IMR-90 (cell line): ENCODE data around the gene CPXM2. TPM values are rescaled to one million over a fixed set of nuclear protein-coding genes. Genes with fewer than 3 reads are reported as not detected.

Source experiments
- ATAC-seq: fragments of 200-7000 bp; cut with Tn5 transposase; 2 replicates; pipeline ENCODE4 v1.9.1; 2020; ENCODE audit warnings: low read depth, mild to moderate bottlenecking, moderate library complexity
- BruUV-seq: library from RNA; stranded (reverse); fragments of 400-500 nt; replicated peaks from 2 replicates; lab custom pipeline; 2021; lab: Mats Ljungman, UMichigan
- CTCF ChIA-PET: fragments of 300-600 bp; formaldehyde crosslinking; extraction: SDS; loops from one replicate; lab custom pipeline; 2021; ENCODE audit warnings: antibody characterized with exemption; lab: Yijun Ruan, JAX
- POLR2A ChIA-PET: fragments of 300-600 bp; sonication (Branson Sonifier 250); formaldehyde crosslinking; loops from one replicate; lab custom pipeline; 2022; ENCODE audit warnings: antibody characterized with exemption; ENCODE audit not compliant: unreplicated experiment; lab: Charles Lee
- DNase-seq: peaks from one replicate; pipeline ENCODE4 v3.0.0; 2013
- H2AFZ ChIP-seq: replicated peaks from 2 replicates; pipeline ENCODE3; 2013; ENCODE audit warnings: low read length, mild to moderate bottlenecking; ENCODE audit not compliant: poor library complexity
- H2AK5ac ChIP-seq: 2 replicates; pipeline ENCODE4 v1.6.1; 2013; ENCODE audit warnings: low read depth, low read length, inconsistent platforms
- H2AK9ac ChIP-seq: replicated peaks from 2 replicates; pipeline ENCODE3; 2013; ENCODE audit warnings: mild to moderate bottlenecking, low read depth, low read length, moderate library complexity; ENCODE audit not compliant: poor library complexity
- H2BK120ac ChIP-seq: 2 replicates; pipeline ENCODE4 v1.6.1; 2013; ENCODE audit warnings: low read depth, low read length, inconsistent platforms
- H2BK15ac ChIP-seq: 3 replicates; pipeline ENCODE4 v1.6.1; 2013; ENCODE audit warnings: low read depth, low read length, inconsistent platforms
- H2BK20ac ChIP-seq: 2 replicates; pipeline ENCODE4 v1.6.1; 2013; ENCODE audit warnings: low read depth, mild to moderate bottlenecking, inconsistent platforms, low read length, moderate library complexity
- H2BK5ac ChIP-seq: 2 replicates; pipeline ENCODE4 v1.6.1; 2013; ENCODE audit warnings: mild to moderate bottlenecking, low read depth, low read length, inconsistent platforms; ENCODE audit not compliant: poor library complexity, severe bottlenecking
- H3K14ac ChIP-seq: replicated peaks from 2 replicates; pipeline ENCODE4 v1.6.1; 2013; ENCODE audit warnings: low read depth, low read length, inconsistent platforms
- H3K18ac ChIP-seq: 2 replicates; pipeline ENCODE4 v1.6.1; 2013; ENCODE audit warnings: low read depth, low read length, control low read depth
- H3K23ac ChIP-seq: 2 replicates; pipeline ENCODE4 v1.6.1; 2013; ENCODE audit warnings: low read depth, low read length, inconsistent platforms
- H3K27ac ChIP-seq: 2 replicates; pipeline ENCODE4 v1.5.1; 2013; ENCODE audit warnings: mild to moderate bottlenecking, control low read depth, low read length; ENCODE audit not compliant: insufficient read depth
- H3K27me3 ChIP-seq: 2 replicates; pipeline ENCODE4 v1.6.1; 2013; ENCODE audit warnings: low read length; ENCODE audit not compliant: control insufficient read depth, insufficient read depth
- H3K36me3 ChIP-seq: 2 replicates; pipeline ENCODE4 v1.6.1; 2013; ENCODE audit warnings: low read length, mixed read lengths; ENCODE audit not compliant: control insufficient read depth, insufficient read depth
- H3K4ac ChIP-seq: 2 replicates; pipeline ENCODE4 v1.6.1; 2013; ENCODE audit warnings: low read depth, low read length, inconsistent platforms
- H3K4me1 ChIP-seq: 2 replicates; pipeline ENCODE4 v1.6.1; 2013; ENCODE audit warnings: low read length, mixed read lengths; ENCODE audit not compliant: control insufficient read depth, insufficient read depth
- H3K4me2 ChIP-seq: 2 replicates; pipeline ENCODE4 v1.6.1; 2013; ENCODE audit warnings: low read depth, mild to moderate bottlenecking, control low read depth, low read length, moderate library complexity
- H3K4me3 ChIP-seq: 2 replicates; pipeline ENCODE4 v1.5.1; 2013; ENCODE audit warnings: low read depth, mild to moderate bottlenecking, control low read depth, low read length, moderate library complexity; ENCODE audit not compliant: insufficient read depth
- H3K56ac ChIP-seq: 2 replicates; pipeline ENCODE4 v1.6.1; 2013; ENCODE audit warnings: low read length, inconsistent platforms; ENCODE audit not compliant: insufficient read depth; ENCODE audit errors: extremely low read depth
- H3K79me1 ChIP-seq, 2 experiments: 2 replicates each; pipeline ENCODE4 v1.6.1; 2013; ENCODE audit warnings: low read length in 2 of 2, inconsistent platforms in 1 of 2, low read depth in 1 of 2
- H3K9ac ChIP-seq: 2 replicates; pipeline ENCODE4 v1.6.1; 2013; ENCODE audit warnings: low read depth, low read length, control low read depth
- H3K9me1 ChIP-seq: 2 replicates; pipeline ENCODE4 v1.6.1; 2013; ENCODE audit warnings: low read length, inconsistent platforms; ENCODE audit not compliant: insufficient read depth
- H3K9me3 ChIP-seq: 2 replicates; pipeline ENCODE4 v1.6.1; 2013; ENCODE audit warnings: low read length; ENCODE audit not compliant: control insufficient read depth, insufficient read depth
- H4K20me1 ChIP-seq: 2 replicates; pipeline ENCODE4 v1.6.1; 2013; ENCODE audit warnings: low read length, inconsistent platforms; ENCODE audit not compliant: insufficient read depth
- H4K5ac ChIP-seq: 2 replicates; pipeline ENCODE4 v1.6.1; 2013; ENCODE audit warnings: mild to moderate bottlenecking, low read depth, low read length, control low read depth
- H4K8ac ChIP-seq, 2 experiments: 2 replicates each; pipeline ENCODE4 v1.6.1; 2013; ENCODE audit warnings: low read depth in 2 of 2, low read length in 2 of 2, control low read depth in 1 of 2, inconsistent platforms in 1 of 2
- H4K91ac ChIP-seq: 2 replicates; pipeline ENCODE4 v1.6.1; 2013; ENCODE audit warnings: low read depth, low read length, inconsistent platforms; ENCODE audit not compliant: insufficient read depth
- CHD1 ChIP-seq: IDR thresholded peaks from 2 replicates; pipeline ENCODE4 v1.6.1; 2012; ENCODE audit warnings: low read depth, low read length, improper control_type of control experiment
- NFE2L2 ChIP-seq: fragments of 150-350 bp; IDR thresholded peaks from 2 replicates; pipeline ENCODE4 v1.6.1; 2016; ENCODE audit warnings: low read depth, mild to moderate bottlenecking, low read length
- POLR2A ChIP-seq: IDR thresholded peaks from 2 replicates; pipeline ENCODE4 v1.6.1; 2012; ENCODE audit warnings: mild to moderate bottlenecking, low read depth, low read length
- RFX5 ChIP-seq: IDR thresholded peaks from 2 replicates; pipeline ENCODE4 v1.8.0; 2012; ENCODE audit warnings: low read depth, mild to moderate bottlenecking, low read length, moderate library complexity
- SMC3 ChIP-seq: fragments of 150-350 bp; IDR thresholded peaks from 2 replicates; pipeline ENCODE4 v1.6.1; 2016; ENCODE audit warnings: low read depth, mild to moderate bottlenecking, antibody characterized with exemption, low read length, moderate library complexity
- WGBS, 2 experiments: methylation state at CpG; one replicate each; pipeline versions ENCODE4 v1.1.5 to v1.1.7; 2013; ENCODE audit warnings: missing lambda C conversion rate in 2 of 2; ENCODE audit not compliant: insufficient read length in 1 of 2; ENCODE audit errors: extremely low coverage in 2 of 2; 5-methylcytosine and 5-hydroxymethylcytosine counted together
- dilution Hi-C: fragments of 300-500 bp; cut with HindIII; formaldehyde crosslinking; loops from one replicate; pipeline ENCODE4 v1.14.3; 2018; ENCODE audit warnings: low sequenced_read_pairs; ENCODE audit not compliant: unreplicated experiment
- in situ Hi-C: fragments of 300-500 bp; cut with MboI; formaldehyde crosslinking; loops from 3 replicates; pipeline ENCODE4 v1.14.3; 2019; ENCODE audit warnings: low sequenced_read_pairs, inconsistent platforms, mixed read lengths
- intact Hi-C: fragments of 100-400 bp; cut with micrococcal nuclease; formaldehyde crosslinking; loops from 2 replicates; pipeline ENCODE4 v1.10.0; 2022
- polyA plus RNA-seq, 3 experiments: library from polyadenylated mRNA; depleted of rRNA; stranded (reverse); fragments of >200 nt; gene quantifications; 2 replicates each; pipeline ENCODE4 v1.2.3, GENCODE V29; 2012; ENCODE audit warnings: low replicate concordance in 1 of 3
- total RNA-seq: library from RNA; depleted of rRNA; stranded (reverse); fragments of >200 nt; gene quantifications from 2 replicates; pipeline ENCODE4 v1.2.3, GENCODE V29; 2012
- TF ChIP-seq, protein P1 (sequence below): fragments of 150-350 bp; IDR thresholded peaks from 2 replicates; pipeline ENCODE4 v1.6.1; 2017; ENCODE audit warnings: mild to moderate bottlenecking, antibody characterized with exemption, low read length, low read depth
- TF ChIP-seq, protein P2 (sequence below): fragments of 150-350 bp; IDR thresholded peaks from 2 replicates; pipeline ENCODE4 v1.6.1; 2016; ENCODE audit warnings: low read depth, mild to moderate bottlenecking, low read length, moderate library complexity, borderline replicate concordance

Gene CPXM2
- total and polyA plus RNA-seq, 2 of the 4 experiments (the other 2 are of a cell fraction), result not detected

DNA sequence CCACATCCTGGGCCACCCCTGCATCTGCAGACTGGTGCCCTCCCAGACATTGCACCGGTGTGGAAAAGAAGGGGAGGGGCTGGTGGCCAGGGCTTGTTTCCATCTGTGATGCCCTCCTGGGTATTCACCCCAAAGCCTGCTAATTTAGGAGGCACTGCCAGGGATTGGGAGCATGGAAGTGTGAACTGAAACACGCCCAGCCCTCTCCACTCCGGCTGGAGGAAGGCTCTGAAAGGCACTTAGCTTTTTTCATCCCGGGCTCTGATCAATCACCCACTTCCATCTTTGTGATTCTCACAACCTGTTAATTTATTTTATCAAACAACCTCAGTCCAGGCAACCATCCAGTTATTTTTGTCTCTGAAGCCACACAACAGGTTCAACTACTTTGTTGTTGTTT, 20.9 kb upstream of the CPXM2 start:
- WGBS, 2 experiments, result no CpG with 5 or more reads among the region's 4 CpGs
- no peak overlapping the region for H3K14ac ChIP-seq
- H2BK120ac ChIP-seq, result no peak overlapping the region
- no peak overlapping the region for H3K4me2 ChIP-seq
- TF ChIP-seq, protein P1, sequence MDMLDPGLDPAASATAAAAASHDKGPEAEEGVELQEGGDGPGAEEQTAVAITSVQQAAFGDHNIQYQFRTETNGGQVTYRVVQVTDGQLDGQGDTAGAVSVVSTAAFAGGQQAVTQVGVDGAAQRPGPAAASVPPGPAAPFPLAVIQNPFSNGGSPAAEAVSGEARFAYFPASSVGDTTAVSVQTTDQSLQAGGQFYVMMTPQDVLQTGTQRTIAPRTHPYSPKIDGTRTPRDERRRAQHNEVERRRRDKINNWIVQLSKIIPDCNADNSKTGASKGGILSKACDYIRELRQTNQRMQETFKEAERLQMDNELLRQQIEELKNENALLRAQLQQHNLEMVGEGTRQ, result no peak
- TF ChIP-seq RFX5, result no peak
- TF ChIP-seq SMC3, result no peak
- TF ChIP-seq, protein P2, sequence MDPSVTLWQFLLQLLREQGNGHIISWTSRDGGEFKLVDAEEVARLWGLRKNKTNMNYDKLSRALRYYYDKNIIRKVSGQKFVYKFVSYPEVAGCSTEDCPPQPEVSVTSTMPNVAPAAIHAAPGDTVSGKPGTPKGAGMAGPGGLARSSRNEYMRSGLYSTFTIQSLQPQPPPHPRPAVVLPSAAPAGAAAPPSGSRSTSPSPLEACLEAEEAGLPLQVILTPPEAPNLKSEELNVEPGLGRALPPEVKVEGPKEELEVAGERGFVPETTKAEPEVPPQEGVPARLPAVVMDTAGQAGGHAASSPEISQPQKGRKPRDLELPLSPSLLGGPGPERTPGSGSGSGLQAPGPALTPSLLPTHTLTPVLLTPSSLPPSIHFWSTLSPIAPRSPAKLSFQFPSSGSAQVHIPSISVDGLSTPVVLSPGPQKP, result no peak
- no peak for TF ChIP-seq CHD1
- no peak for TF ChIP-seq POLR2A
- TF ChIP-seq NFE2L2, result no peak
- no peak for ATAC-seq
- no peak overlapping the region for H3K9ac ChIP-seq
- CTCF ChIA-PET, result no interaction called here
- H3K23ac ChIP-seq, result no peak overlapping the region
- no peak overlapping the region for H2AK5ac ChIP-seq
- no peak overlapping the region for H2BK15ac ChIP-seq
- no peak overlapping the region for H3K56ac ChIP-seq
- no peaks in the 10 kb centered on the region for H3K9me1 ChIP-seq
- no peaks in the 10 kb centered on the region for H3K36me3 ChIP-seq
- H2AFZ ChIP-seq, result no peak overlapping the region
- H4K5ac ChIP-seq, result no peak overlapping the region
- no peaks in the 10 kb centered on the region for H3K79me1 ChIP-seq
- H3K27me3 ChIP-seq, result no peaks in the 10 kb centered on the region
- in situ Hi-C loops, result no loop called here
- H2AK9ac ChIP-seq, result no peak overlapping the region
- H3K9me3 ChIP-seq, result peaks cover 36% of the 10 kb centered on the region
- no peaks in the 10 kb centered on the region for H4K20me1 ChIP-seq
- H2BK5ac ChIP-seq, result no peak overlapping the region
- POLR2A ChIA-PET, result no interaction called here
- H3K18ac ChIP-seq, result no peak overlapping the region
- no peaks in the 10 kb centered on the region for H3K4me1 ChIP-seq
- DNase-seq, result no peak
- dilution Hi-C loops, result no loop called here
- intact Hi-C loops, result loop anchor here (2.0 kb wide), 1 partner anchor 74 kb away; no protein-coding TSS in a partner anchor
- no peak overlapping the region for H2BK20ac ChIP-seq
- no peak overlapping the region for H3K4me3 ChIP-seq
- no peak overlapping the region for H4K8ac ChIP-seq
- H3K27ac ChIP-seq, result no peak overlapping the region
- no peak overlapping the region for H4K91ac ChIP-seq
- BruUV-seq, result no TSS peak
- H3K4ac ChIP-seq, result no peak overlapping the region
